HepG2 (cell line): ENCODE data around the gene PDE1C.

ENCODE experiments used
- CREM ChIP-seq, 2 experiments: sonication (generic) in 1 of 2; formaldehyde crosslinking in 1 of 2; IDR thresholded peaks; 2 replicates each; pipeline versions ENCODE4 v1.4.0 to v1.6.1; 2016 to 2020; ENCODE audit warnings: antibody characterized with exemption in 1 of 2, mild to moderate bottlenecking in 1 of 2, missing genetic modification reagents in 1 of 2
- EZH2 ChIP-seq: conservative IDR thresholded peaks from 2 replicates; pipeline ENCODE4 v1.6.1; 2012; ENCODE audit warnings: mild to moderate bottlenecking, low read depth, low read length, moderate library complexity
- GATA4 ChIP-seq: sonication (generic); IDR thresholded peaks from 2 replicates; pipeline ENCODE4 v1.6.1; 2016; ENCODE audit warnings: antibody characterized with exemption, low read depth, borderline replicate concordance
- JUN ChIP-seq: sonication (generic); formaldehyde crosslinking; IDR thresholded peaks from 2 replicates; pipeline ENCODE4 v1.4.0; 2020; ENCODE audit warnings: mild to moderate bottlenecking, missing genetic modification reagents
- POLR2A ChIP-seq, 2 experiments: IDR thresholded peaks; 2 replicates each; pipeline ENCODE4 v1.6.1; 2011; ENCODE audit warnings: low read depth in 2 of 2, low read length in 2 of 2, mild to moderate bottlenecking in 1 of 2, moderate library complexity in 1 of 2; ENCODE audit not compliant: insufficient read depth in 1 of 2
- SOX6 ChIP-seq, 2 experiments: fragments of 450-650 bp in 1 of 2; sonication (generic) in 1 of 2; formaldehyde crosslinking in 1 of 2; IDR thresholded peaks; 2 replicates each; pipeline versions ENCODE4 v1.4.0 to v1.6.1; 2017 to 2020; ENCODE audit warnings: antibody characterized with exemption in 1 of 2, mild to moderate bottlenecking in 1 of 2, missing genetic modification reagents in 1 of 2
- SUZ12 ChIP-seq: fragments of 150-350 bp; IDR thresholded peaks from 2 replicates; pipeline ENCODE4 v1.6.1; 2014; ENCODE audit warnings: low read depth, low read length
- ZFP36 ChIP-seq: fragments of 150-350 bp; IDR thresholded peaks from 2 replicates; pipeline ENCODE4 v1.6.1; 2018; ENCODE audit warnings: borderline replicate concordance, low read length, low read depth; ENCODE audit not compliant: partially characterized antibody
- ZNF383 ChIP-seq: sonication (generic); formaldehyde crosslinking; IDR thresholded peaks from 2 replicates; pipeline ENCODE4 v1.4.0; 2020; ENCODE audit warnings: missing genetic modification reagents, mild to moderate bottlenecking, borderline replicate concordance
- TF ChIP-seq, protein P1 (sequence below): sonication (generic); formaldehyde crosslinking; IDR thresholded peaks from 2 replicates; pipeline ENCODE4 v1.5.0; 2020; ENCODE audit warnings: mild to moderate bottlenecking, missing genetic modification reagents, moderate library complexity
- TF ChIP-seq, protein P2 (sequence below): sonication (generic); formaldehyde crosslinking; IDR thresholded peaks from 2 replicates; pipeline ENCODE4 v1.8.0; 2022; ENCODE audit warnings: missing genetic modification reagents, mild to moderate bottlenecking, inconsistent platforms, borderline replicate concordance

DNA sequence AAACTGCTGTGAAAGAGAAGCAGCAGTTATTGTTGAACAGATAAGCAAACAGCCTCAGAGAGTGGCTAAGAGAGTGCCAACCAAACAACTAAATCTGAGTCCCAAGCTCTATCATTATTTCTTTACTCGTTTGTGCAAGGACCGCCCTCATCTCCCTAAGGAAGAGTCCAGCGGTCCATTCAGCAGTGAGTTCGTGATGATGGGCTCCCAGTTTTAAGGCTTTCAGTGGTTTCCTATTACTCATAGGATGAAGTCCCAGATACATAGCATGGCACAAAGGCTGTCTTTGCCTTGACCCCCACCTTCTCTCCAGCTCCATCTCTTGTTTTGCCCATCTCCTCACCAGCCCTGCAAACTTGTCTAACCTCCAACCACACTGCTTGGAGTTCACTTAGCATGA is 24.3 kb upstream of the PDE1C start:
- no peak for TF ChIP-seq ZNF383 (CRISPR knock-in tag)
- TF ChIP-seq, protein P1, sequence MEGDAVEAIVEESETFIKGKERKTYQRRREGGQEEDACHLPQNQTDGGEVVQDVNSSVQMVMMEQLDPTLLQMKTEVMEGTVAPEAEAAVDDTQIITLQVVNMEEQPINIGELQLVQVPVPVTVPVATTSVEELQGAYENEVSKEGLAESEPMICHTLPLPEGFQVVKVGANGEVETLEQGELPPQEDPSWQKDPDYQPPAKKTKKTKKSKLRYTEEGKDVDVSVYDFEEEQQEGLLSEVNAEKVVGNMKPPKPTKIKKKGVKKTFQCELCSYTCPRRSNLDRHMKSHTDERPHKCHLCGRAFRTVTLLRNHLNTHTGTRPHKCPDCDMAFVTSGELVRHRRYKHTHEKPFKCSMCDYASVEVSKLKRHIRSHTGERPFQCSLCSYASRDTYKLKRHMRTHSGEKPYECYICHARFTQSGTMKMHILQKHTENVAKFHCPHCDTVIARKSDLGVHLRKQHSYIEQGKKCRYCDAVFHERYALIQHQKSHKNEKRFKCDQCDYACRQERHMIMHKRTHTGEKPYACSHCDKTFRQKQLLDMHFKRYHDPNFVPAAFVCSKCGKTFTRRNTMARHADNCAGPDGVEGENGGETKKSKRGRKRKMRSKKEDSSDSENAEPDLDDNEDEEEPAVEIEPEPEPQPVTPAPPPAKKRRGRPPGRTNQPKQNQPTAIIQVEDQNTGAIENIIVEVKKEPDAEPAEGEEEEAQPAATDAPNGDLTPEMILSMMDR (CRISPR knock-in tag): no peak
- no peak for TF ChIP-seq GATA4
- no peak for TF ChIP-seq CREM (IDR thresholded peaks at IDR 0.05)
- TF ChIP-seq CREM (CRISPR knock-in tag; IDR thresholded peaks at IDR 0.05): no peak
- TF ChIP-seq SUZ12: no peak
- no peak for TF ChIP-seq ZFP36
- TF ChIP-seq SOX6 (IDR thresholded peaks at IDR 0.05): no peak
- TF ChIP-seq SOX6 (CRISPR knock-in tag; IDR thresholded peaks at IDR 0.05): no peak
- TF ChIP-seq, protein P2, sequence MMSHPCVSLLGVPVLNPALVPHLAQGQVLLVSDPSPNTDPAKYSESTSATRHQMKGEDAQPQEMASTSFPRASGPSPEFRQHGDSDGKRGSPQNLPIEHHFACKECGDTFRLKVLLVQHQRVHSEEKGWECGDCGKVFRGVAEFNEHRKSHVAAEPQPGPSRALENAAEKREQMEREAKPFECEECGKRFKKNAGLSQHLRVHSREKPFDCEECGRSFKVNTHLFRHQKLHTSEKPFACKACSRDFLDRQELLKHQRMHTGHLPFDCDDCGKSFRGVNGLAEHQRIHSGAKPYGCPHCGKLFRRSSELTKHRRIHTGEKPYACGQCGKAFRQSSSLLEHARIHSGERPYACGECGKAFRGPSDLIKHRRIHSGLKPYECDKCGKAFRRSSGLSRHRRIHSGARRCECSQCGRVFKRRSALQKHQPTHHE (CRISPR knock-in tag): no peak
- no peak for TF ChIP-seq JUN (CRISPR knock-in tag)
- no peak for TF ChIP-seq EZH2
- no peak for TF ChIP-seq POLR2A (IDR thresholded peaks at IDR 0.05; ENCODE audit: insufficient read depth in 1 of 2, low read depth in 2 of 2, low read length in 2 of 2)
